ENCODE results near the gene TRPV6.

Gene TRPV6

GRCh38 chr7:142878315-142878714 is 7.2 kb downstream of the TRPV6 start:
- Histone ChIP-seq H3K4me1 (ENCODE audit: low read length) (no peaks in the 10 kb centered on the region), H3K36me3 (replicated peaks; ENCODE audit: insufficient read depth, low read length) (no peaks in the 10 kb centered on the region), H3K9me3 (replicated peaks; ENCODE audit: insufficient read depth, low read length) (no peaks in the 10 kb centered on the region), H3K79me2 (ENCODE audit: low read length) (no peaks in the 10 kb centered on the region), H2AFZ (ENCODE audit: low read length) (no peak overlapping the region), H3K27me3 (replicated peaks; ENCODE audit: insufficient read depth, low read length) (peaks cover 28% of the 10 kb centered on the region), H3K9me2 (replicated peaks; ENCODE audit: insufficient read depth, low read length) (no peaks in the 10 kb centered on the region), H3F3A (ENCODE audit: insufficient read depth, low read length) (no peaks in the 10 kb centered on the region), H3K4me3 (ENCODE audit: low read length) (no peak overlapping the region), H3K9ac (ENCODE audit: low read length) (no peak overlapping the region), H4K20me1 (ENCODE audit: insufficient read depth, low read length) (no peaks in the 10 kb centered on the region), H3K27ac (ENCODE audit: low read length) (no peak overlapping the region), H3K4me2 (ENCODE audit: low read depth, low read length) (no peak overlapping the region)
- no peak for TF ChIP-seq EZH2phosphoT487 (IDR thresholded peaks at IDR 0.05; ENCODE audit: low read length)
- TF ChIP-seq EZH2 (optimal IDR thresholded peaks at IDR 0.05; ENCODE audit: low read depth, low read length): no peak
- TF ChIP-seq CTCF (IDR thresholded peaks at IDR 0.05; ENCODE audit: low read length): no peak
- no peak for DNase-seq

- H3K9me2 ChIP-seq (replicated peaks; ENCODE audit: insufficient read depth, low read length): no peaks in the 10 kb centered on the region
- no peak overlapping the region for H3K4me2 ChIP-seq (ENCODE audit: low read depth, low read length)
- no peaks in the 10 kb centered on the region for H3K36me3 ChIP-seq (replicated peaks; ENCODE audit: insufficient read depth, low read length)
- DNase-seq: no peak
- no peaks in the 10 kb centered on the region for H3K9me3 ChIP-seq (replicated peaks; ENCODE audit: insufficient read depth, low read length)
- H2AFZ ChIP-seq (ENCODE audit: low read length): no peak overlapping the region
- TF ChIP-seq EZH2 (optimal IDR thresholded peaks at IDR 0.05; ENCODE audit: low read depth, low read length): no peak
- H3K9ac ChIP-seq (ENCODE audit: low read length): no peak overlapping the region
- peaks cover 35% of the 10 kb centered on the region for H3K27me3 ChIP-seq (replicated peaks; ENCODE audit: insufficient read depth, low read length)
- no peaks in the 10 kb centered on the region for H3F3A ChIP-seq (ENCODE audit: insufficient read depth, low read length)
- no peaks in the 10 kb centered on the region for H3K4me1 ChIP-seq (ENCODE audit: low read length)
- no peaks in the 10 kb centered on the region for H4K20me1 ChIP-seq (ENCODE audit: insufficient read depth, low read length)
- no peaks in the 10 kb centered on the region for H3K79me2 ChIP-seq (ENCODE audit: low read length)
- H3K27ac ChIP-seq (ENCODE audit: low read length): no peak overlapping the region
- no peak overlapping the region for H3K4me3 ChIP-seq (ENCODE audit: low read length)
Observed at GRCh38 chr7:142876991-142877910, 8.3 kb downstream of the TRPV6 start.

GRCh38 chr7:142876236-142876960 is 9.1 kb downstream of the TRPV6 start:
- Histone ChIP-seq H3K36me3 (replicated peaks; ENCODE audit: insufficient read depth, low read length) (no peaks in the 10 kb centered on the region), H3K27ac (ENCODE audit: low read length) (no peak overlapping the region), H3K4me3 (ENCODE audit: low read length) (no peak overlapping the region), H3K4me2 (ENCODE audit: low read depth, low read length) (no peak overlapping the region), H2AFZ (ENCODE audit: low read length) (no peak overlapping the region), H4K20me1 (ENCODE audit: insufficient read depth, low read length) (no peaks in the 10 kb centered on the region), H3K9me2 (replicated peaks; ENCODE audit: insufficient read depth, low read length) (no peaks in the 10 kb centered on the region), H3F3A (ENCODE audit: insufficient read depth, low read length) (no peaks in the 10 kb centered on the region), H3K9ac (ENCODE audit: low read length) (no peak overlapping the region), H3K27me3 (replicated peaks; ENCODE audit: insufficient read depth, low read length) (peaks cover 43% of the 10 kb centered on the region), H3K79me2 (ENCODE audit: low read length) (no peaks in the 10 kb centered on the region), H3K9me3 (replicated peaks; ENCODE audit: insufficient read depth, low read length) (no peaks in the 10 kb centered on the region), H3K4me1 (ENCODE audit: low read length) (no peaks in the 10 kb centered on the region)
- no peak for DNase-seq
- no peak for TF ChIP-seq EZH2phosphoT487 (IDR thresholded peaks at IDR 0.05; ENCODE audit: low read length)
- no peak for TF ChIP-seq EZH2 (optimal IDR thresholded peaks at IDR 0.05; ENCODE audit: low read depth, low read length)
- no peak for TF ChIP-seq CTCF (IDR thresholded peaks at IDR 0.05; ENCODE audit: low read length)
